ENCODE data around the gene SMIM32. TPM values are rescaled to one million over a fixed set of nuclear protein-coding genes. Genes with fewer than 3 reads are reported as not detected.
A peak's percentile ranks its signal among the peaks of the same experiment; 100 is the strongest.

The SMIM32 gene
- total RNA-seq, 4 donors from 2014 or later = not detected

DNA sequence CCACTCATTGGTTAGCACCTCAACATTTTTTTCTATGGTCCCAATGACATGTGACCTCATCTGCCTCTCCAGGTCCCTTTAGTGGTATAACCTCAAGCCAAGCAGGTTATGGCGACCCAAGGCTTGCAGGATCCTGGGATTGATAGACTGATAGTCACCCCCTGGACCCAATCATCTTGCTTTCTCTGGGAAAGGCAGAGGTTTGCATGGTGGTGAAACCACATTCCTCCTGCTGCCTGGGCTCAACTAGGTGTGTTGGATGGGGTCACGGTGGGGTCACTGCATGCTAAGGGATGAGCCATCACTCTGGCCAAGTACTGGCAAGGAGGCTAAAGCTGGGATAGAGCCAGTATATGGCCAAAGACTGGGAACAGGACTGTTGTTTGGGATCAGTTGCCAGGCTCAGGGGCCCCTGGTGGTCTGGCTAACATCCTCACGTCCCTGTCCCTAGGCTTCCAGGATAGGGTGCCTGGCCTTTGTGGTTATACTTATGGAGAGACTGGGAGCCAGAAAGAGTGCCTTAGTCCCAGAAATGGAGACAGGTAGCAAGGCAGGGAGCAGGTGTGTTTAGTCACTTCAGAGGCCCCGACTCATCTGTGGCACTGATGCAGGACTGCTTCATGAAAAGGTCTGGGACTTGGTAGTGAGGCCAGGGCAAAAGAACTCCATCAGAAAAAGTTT lies 4.6 kb upstream of the SMIM32 start:
- Histone ChIP-seq H3K27me3 (peaks cover 0 to 17% (median 3%) of the 10 kb centered on the region in 4 donors), H3K9me3 (no peaks in the 10 kb centered on the region), H3K4me3 (no peak overlapping the region), H3K36me3 (no peaks in the 10 kb centered on the region), H3K4me1 (peaks cover 6 to 26% (median 24%) of the 10 kb centered on the region in 4 donors), H3K27ac (replicated peaks in 1 of 4) (no peak overlapping the region)
- WGBS = 87% methylated on average over 3 of the region's 4 CpGs
- intact Hi-C loops (cut with DNase I) = no loop called here
- peak; percentile 77 for DNase-seq (ENCODE audit: extremely low spot score)
- TF ChIP-seq, protein P1, sequence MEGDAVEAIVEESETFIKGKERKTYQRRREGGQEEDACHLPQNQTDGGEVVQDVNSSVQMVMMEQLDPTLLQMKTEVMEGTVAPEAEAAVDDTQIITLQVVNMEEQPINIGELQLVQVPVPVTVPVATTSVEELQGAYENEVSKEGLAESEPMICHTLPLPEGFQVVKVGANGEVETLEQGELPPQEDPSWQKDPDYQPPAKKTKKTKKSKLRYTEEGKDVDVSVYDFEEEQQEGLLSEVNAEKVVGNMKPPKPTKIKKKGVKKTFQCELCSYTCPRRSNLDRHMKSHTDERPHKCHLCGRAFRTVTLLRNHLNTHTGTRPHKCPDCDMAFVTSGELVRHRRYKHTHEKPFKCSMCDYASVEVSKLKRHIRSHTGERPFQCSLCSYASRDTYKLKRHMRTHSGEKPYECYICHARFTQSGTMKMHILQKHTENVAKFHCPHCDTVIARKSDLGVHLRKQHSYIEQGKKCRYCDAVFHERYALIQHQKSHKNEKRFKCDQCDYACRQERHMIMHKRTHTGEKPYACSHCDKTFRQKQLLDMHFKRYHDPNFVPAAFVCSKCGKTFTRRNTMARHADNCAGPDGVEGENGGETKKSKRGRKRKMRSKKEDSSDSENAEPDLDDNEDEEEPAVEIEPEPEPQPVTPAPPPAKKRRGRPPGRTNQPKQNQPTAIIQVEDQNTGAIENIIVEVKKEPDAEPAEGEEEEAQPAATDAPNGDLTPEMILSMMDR (IDR thresholded peaks at IDR 0.05) = no peak
- TF ChIP-seq POLR2A (IDR thresholded peaks at IDR 0.05; ENCODE audit: low read depth) (no peak), EP300 (IDR thresholded peaks at IDR 0.05) (no peak), POLR2AphosphoS5 (IDR thresholded peaks at IDR 0.05) (no peak)

DNA sequence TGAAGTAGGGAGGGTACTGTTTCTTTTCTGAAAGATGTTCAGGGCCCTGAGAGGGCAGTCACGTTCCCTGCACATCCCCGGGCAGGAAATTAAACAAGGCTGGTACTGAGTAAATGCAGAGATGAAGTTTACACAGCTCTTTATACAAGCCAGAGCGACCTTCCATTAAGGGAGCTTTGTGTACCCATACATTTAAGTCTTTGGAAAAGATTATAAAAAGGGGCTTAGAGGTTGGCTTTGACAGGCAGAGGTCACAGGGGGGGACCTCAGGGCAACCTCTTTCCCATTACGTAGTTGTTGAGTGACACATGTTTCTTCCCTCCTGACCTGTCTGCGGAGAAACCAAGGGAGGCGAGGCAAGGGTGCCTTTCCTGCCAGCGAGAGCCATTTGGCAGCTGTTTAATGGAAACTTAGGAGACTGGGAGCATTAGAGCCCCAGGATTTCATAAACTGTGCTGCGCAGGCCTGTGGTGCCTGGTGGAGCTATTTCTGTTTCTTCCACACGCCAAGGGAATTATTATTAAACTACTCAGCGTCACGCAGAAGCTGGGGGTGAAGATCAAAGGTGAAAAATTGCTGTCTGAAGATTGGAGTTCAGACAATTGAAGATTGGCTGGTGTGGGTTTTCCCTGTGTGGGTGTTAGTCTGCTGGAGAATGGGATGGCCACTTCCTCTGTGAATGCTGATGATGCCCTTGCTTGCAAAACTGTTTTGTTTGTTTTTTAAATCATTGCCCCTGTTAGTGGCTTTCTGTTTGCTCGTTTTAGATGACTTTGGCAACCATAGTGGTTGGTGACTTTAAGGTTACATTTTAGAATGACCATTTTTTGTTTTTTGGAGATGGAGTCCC lies 3.2 kb upstream of the SMIM32 start:
- 58% methylated on average over 12 of the region's 12 CpGs for WGBS
- intact Hi-C loops (cut with DNase I) = no loop called here
- peaks cover 0 to 32% (median 13%) of the 10 kb centered on the region in 4 donors for H3K27me3 ChIP-seq
- H3K36me3 ChIP-seq = no peaks in the 10 kb centered on the region
- no peak overlapping the region for H3K4me3 ChIP-seq
- H3K9me3 ChIP-seq = no peaks in the 10 kb centered on the region
- H3K27ac ChIP-seq (replicated peaks in 1 of 4) = peak overlapping the region in 2 of 4 donors; percentile 13 to 34
- peaks cover 17 to 40% (median 38%) of the 10 kb centered on the region in 4 donors for H3K4me1 ChIP-seq
- peak; percentile 87 for DNase-seq (ENCODE audit: extremely low spot score)
- TF ChIP-seq, protein P1 (IDR thresholded peaks at IDR 0.05) = no peak
- peak in 1 of 2 donors; percentile 26 for TF ChIP-seq POLR2AphosphoS5 (IDR thresholded peaks at IDR 0.05)
- TF ChIP-seq EP300 (IDR thresholded peaks at IDR 0.05) = no peak
- no peak for TF ChIP-seq POLR2A (IDR thresholded peaks at IDR 0.05; ENCODE audit: low read depth)

DNA sequence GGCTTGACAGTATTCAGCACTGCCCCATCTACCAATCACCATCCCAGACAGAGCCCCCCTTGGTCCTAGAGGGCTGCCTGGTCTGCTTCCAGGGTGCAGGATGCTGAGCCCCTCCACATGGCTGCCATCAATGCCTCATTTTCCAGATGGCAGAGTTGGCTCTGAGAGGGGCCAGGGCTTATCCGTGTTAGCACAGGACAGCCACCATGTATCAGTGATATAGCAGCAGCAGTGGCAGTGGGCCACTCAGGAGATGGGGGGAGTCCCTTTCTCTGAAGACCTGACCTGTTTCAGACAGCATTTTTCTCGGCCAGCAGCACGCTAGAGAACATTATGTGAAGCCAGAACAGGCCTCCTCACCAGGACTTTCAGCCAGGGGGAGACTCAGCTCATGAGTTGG lies 1.6 kb upstream of the SMIM32 start:
- intact Hi-C loops (cut with DNase I) = no loop called here
- TF ChIP-seq EP300 (IDR thresholded peaks at IDR 0.05) = no peak
- TF ChIP-seq, protein P1 (IDR thresholded peaks at IDR 0.05) = no peak
- no peak for TF ChIP-seq POLR2A (IDR thresholded peaks at IDR 0.05; ENCODE audit: low read depth)
- no peak for TF ChIP-seq POLR2AphosphoS5 (IDR thresholded peaks at IDR 0.05)
- Histone ChIP-seq H3K27me3 (peaks cover 0 to 37% (median 19%) of the 10 kb centered on the region in 4 donors), H3K9me3 (no peaks in the 10 kb centered on the region), H3K4me1 (peaks cover 17 to 48% (median 40%) of the 10 kb centered on the region in 4 donors), H3K36me3 (peaks cover 0 to under 1% (median 0%) of the 10 kb centered on the region in 4 donors), H3K27ac (replicated peaks in 1 of 4) (no peak overlapping the region), H3K4me3 (no peak overlapping the region)
- 100% methylated on average over 2 of the region's 3 CpGs for WGBS
- peak; percentile 89 for DNase-seq (ENCODE audit: extremely low spot score)

DNA sequence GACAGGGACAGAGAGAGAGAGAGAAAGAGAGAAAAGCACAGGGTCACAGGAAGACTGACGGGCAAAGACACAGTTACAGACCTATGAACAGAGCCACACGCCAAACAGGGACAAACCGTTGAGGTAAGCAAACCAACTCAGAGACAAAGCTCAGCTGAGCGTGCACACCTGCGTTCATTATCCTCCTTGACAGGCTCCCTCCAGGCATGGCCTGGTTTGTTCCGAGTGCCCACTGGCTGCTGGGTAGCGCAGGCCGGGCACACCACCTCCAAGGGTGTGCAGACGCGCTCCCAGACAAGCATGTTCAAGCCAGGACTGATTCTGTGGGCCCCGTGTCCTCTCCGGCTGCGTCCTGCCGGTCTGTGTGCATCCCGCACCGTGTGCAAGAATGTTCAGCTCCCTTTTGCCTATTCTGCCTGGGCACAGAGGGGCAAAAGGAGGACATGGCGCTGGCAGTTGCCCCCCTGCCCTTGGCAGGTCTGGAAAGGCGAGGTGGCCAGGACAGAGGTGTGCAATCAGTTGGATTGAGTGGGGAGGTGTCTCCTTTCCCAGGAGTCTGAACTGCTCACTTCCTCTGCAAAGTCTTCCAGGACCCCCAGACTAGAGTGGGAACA lies 467 bp upstream of the SMIM32 start:
- Histone ChIP-seq H3K36me3 (peaks cover 0 to 12% (median 4%) of the 10 kb centered on the region in 4 donors), H3K4me1 (peaks cover 17 to 48% (median 40%) of the 10 kb centered on the region in 4 donors), H3K4me3 (peak overlapping the region; percentile 51 to 56 (median 54)), H3K27me3 (peaks cover 0 to 37% (median 19%) of the 10 kb centered on the region in 4 donors), H3K9me3 (no peaks in the 10 kb centered on the region), H3K27ac (replicated peaks in 1 of 4) (no peak overlapping the region)
- WGBS = 59% methylated on average over 13 of the region's 18 CpGs
- intact Hi-C loops (cut with DNase I) = no loop called here
- no peak for DNase-seq (ENCODE audit: extremely low spot score)
- TF ChIP-seq POLR2A (IDR thresholded peaks at IDR 0.05; ENCODE audit: low read depth) (no peak), EP300 (IDR thresholded peaks at IDR 0.05) (no peak), POLR2AphosphoS5 (IDR thresholded peaks at IDR 0.05) (no peak)
- TF ChIP-seq, protein P1 (IDR thresholded peaks at IDR 0.05) = no peak
